Thyroid gland (tissue), 4 donors: ENCODE results near the gene TLR2.

ENCODE experiments used
- CTCF ChIP-seq, 6 experiments: fragments of 200-600 bp in 3 of 6; fragments of 450-650 bp in 3 of 6; sonication (generic) in 3 of 6; IDR thresholded peaks; one replicate each; pipeline ENCODE4 v1.5.1; 2016 to 2019; ENCODE audit warnings: antibody characterized with exemption in 6 of 6, mild to moderate bottlenecking in 2 of 6, inconsistent platforms in 1 of 6, moderate library complexity in 1 of 6
- POLR2A ChIP-seq, 2 donors: fragments of 450-650 bp; IDR thresholded peaks; one replicate each; pipeline ENCODE4 v1.6.1; 2017; ENCODE audit warnings: antibody characterized with exemption in 2 of 2, mild to moderate bottlenecking in 2 of 2, moderate library complexity in 1 of 2

- no peak for TF ChIP-seq CTCF (IDR thresholded peaks at IDR 0.05)
- no peak for TF ChIP-seq POLR2A (IDR thresholded peaks at IDR 0.05)
Measured at GRCh38 chr4:153663667-153664066, 20.4 kb upstream of the TLR2 start.
